Stimulated activated CD8-positive, alpha-beta memory T cell treated with anti-CD3 and anti-CD28 coated beads, Interleukin-4, amount 100 ng/mL, for 48 hours (primary cell): ENCODE results near the gene PTPRD.
"Not testable (repeated sequence)": the region's sequence is repeated elsewhere in the genome, so short reads cannot be mapped to it uniquely, and the experiment has no call there.

ENCODE experiments used
- DNase-seq: peaks from one replicate; pipeline ENCODE4 v3.0.0-alpha.2; 2020

The PTPRD gene

GRCh38 chr9:8697565-8697964 lies 1915.2 kb downstream of the PTPRD start:
- not testable (repeated sequence) for DNase-seq

DNA sequence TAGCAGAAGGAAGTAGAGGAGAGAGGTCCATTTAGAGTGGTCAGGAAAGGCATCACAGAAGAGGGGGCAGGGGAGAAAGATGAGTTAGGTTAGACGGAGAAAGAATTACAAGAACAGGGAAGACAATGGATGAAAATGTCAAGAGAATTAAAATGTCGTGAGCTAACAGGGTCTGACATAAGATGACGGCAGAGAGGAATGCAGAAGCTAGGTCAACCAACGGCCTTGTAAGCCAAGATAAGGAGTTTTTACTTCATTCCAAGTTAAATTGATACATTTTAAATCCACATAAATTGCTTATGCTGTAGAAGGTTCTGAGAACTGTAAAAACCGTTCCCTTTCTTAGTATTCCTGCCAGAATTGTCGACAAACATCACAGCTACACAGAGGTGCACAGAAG lies 1916.3 kb downstream of the PTPRD start:
- no peak for DNase-seq

DNA sequence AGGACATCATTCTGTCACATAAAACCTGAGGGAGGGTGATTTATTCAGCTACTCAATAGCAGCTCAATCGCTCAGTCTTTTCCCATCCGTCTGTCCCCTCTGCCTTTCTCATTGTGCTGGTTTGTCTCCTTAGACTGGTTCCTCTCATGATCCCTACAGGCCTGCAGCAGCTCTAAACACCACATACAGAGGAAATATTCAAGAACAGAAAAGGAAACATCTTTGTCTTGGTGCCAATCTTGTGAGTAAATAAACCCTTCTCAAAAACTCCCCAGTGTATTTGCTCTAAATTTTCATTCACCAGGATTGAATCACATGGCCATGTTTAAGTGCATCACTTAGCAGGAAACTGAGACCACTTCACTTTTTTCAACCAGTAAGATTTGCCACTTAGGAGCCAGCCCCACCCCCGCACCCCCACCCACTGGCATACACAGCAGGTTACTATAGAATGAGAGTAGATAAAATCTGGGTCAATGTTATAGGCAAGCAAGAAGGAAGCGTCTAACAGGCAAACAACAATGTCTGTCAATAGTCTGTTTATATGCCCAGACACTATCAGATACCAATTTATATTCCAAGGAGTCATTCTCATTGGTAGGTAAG lies 1917.7 kb downstream of the PTPRD start:
- no peak for DNase-seq

GRCh38 chr9:8693464-8693863 lies 1919.3 kb downstream of the PTPRD start:
- DNase-seq: no peak

DNA sequence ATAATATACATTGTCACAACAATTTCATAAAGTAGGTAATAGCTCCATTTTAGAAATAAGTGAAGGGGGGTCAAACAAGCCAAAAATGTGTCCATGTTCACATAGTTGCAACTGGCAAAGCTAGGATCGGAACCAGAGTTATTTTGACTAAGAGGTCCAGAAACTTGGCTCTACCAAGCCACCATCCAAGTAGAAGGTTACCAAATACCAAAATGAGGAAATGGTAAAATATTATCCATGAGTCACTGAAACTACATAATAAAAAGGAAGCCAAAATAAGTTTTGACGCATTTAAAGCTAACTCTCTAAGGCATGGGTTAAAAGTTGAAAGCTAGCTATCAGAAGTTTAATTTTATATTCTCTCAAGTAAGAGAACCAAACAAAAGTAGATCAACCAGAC lies 1926.3 kb downstream of the PTPRD start:
- DNase-seq: no peak

DNA sequence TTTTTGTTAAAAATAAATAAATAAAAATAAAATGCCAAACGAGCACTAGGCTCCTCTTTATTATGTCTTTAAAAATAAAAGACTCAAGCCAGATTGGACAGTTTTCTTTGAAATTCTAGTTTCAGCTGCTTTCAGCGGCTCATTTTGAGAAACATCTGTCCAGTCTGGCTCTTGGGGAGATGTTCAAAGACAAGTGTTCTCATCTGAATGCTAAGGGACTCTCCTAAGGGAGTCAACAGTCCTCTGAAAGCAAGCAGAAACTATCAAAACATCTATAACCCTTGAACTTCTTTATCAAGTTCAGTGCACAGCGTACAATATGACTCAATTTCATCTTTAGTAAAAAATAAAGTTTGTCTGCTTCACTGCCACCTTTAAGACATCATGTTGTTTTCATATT lies 1927.0 kb downstream of the PTPRD start:
- DNase-seq: no peak

- DNase-seq: no peak
Measured at GRCh38 chr9:8684978-8685708, 1927.7 kb downstream of the PTPRD start.

DNA sequence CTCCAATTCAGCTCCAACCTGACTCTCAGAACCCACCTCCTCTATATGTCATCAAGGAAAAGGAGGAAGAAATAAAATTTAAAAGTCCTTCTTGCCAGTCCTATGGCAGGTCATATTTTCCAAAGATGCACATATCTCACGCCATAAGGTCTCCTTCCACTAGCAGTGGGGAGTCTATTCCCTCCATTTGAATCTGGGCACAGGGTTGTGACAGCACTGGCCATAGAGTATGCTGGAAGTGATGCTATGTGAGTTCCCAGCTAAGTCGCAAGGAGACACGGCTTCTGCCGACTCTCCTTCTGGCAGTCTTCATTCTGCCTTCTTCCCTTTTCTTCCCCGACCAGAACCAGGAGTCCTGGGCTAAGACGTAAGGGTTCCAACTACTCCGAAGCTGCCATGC lies 1929.3 kb downstream of the PTPRD start:
- no peak for DNase-seq

- DNase-seq: no peak
Measured at GRCh38 chr9:8680658-8681057, 1932.1 kb downstream of the PTPRD start.

DNA sequence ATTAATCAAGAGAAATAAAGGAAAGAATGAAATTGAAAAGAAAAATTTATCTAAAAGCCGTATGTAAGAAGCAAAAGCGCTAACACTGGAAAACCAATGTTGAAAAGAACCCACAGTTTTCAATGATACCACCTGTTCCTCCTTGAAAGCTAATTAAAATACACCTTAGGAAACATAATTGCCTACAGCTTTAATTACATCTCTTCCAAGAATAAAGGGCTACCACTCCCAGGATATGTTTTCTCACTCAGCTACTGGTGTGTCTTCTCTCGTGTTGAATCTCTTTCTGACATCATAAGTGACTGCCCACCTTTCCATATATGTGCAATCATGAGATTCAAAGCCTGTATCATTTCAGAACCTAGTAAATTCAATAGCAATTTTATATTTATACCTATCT lies 1932.6 kb downstream of the PTPRD start:
- DNase-seq: no peak

- no peak for DNase-seq
Measured at GRCh38 chr9:8679371-8679822, 1933.4 kb downstream of the PTPRD start.

DNA sequence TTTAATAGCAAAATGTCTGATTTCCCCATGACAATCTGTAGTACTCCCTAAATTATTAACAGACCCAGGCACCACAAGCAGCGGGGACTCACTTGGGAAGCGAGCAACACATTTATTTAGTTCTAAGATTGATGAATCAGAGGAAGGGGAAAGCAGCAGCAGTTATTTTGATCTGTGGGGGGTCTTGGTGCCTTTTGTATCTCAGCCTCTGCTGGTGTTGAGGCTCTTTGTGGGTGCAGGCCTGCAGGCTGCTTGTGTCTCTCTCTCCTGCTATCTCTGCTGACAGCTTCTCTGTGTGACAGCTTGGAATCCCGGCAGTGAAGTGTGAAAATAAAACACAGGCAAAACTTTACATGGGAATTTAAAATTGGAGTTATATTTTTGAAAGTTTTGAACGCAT lies 1935.1 kb downstream of the PTPRD start:
- no peak for DNase-seq

DNA sequence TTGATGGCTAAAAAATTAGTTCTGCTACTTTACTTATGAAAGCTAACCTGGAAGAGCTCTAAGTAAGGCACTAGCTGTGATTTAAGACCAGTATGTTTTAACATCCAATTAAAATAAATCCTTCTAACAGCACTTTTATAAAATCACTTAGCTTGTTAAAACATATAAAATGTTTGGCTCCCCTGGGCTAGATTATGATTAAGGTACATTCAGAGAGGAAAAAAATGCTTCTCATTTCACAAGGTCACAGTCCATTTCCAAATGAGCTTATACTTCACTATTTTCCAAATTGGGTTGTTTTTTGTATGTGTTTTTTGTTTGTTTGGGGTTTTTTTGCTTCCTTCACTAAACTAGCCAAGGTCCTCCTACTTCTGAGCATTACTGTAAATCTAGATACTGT lies 1938.3 kb downstream of the PTPRD start:
- DNase-seq: no peak

- DNase-seq: no peak
Measured at GRCh38 chr9:8673830-8674229, 1939.0 kb downstream of the PTPRD start.

DNA sequence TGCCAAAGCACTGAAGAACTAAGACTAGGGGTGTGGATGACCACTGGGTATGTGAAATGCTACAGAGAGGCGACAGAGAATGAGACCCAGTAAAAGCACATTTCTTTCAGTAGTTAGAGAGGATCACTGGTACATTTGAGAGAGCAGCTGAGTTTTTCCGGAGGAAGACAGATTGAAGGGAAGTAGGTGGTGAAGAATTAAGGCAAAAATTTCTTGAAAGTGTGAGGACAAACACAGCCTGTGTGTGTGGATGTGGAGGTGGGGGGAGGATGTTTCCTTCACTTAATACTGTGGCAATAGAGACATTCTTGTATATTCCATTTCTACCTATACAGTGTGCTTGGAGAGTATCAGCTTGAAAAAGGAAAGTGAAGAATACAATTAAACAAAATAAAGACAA lies 1942.1 kb downstream of the PTPRD start:
- no peak for DNase-seq

DNA sequence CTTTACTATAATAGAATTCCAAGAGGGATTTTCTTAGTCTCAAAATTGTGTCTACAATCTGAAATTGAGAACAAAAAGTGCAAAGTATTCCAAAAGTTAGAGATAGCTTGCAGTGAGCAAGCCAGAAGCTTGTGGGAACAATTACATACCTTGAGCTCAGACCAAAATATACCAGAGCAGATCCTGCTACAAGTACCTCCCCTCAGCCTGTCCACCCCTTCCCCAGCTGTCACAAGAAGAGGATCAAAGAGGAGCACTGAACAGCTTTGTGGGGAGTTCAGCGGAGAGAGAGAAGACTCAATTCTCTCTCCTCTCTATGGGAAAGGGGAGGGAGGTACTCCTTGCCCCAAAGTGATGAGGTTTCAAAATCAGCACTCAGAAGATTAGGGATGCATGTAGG lies 1944.1 kb downstream of the PTPRD start:
- DNase-seq: no peak

DNA sequence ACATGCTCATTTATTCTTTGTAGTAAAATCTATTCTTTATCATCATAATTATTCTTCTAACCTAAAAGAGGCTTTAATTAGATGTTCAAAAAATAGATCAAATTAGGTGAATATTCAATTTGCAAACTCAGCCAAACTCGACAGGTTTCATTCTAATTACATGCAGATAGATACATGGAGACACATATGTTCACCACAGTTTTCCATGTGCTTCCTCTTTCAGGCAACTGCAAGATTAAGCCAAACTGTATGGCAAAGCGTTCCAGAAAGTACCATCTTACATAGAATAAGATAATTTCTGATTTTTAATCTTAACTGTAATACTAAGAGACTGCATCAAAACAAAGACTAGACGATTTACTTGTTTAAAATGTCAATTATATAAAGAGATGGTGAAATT lies 1944.6 kb downstream of the PTPRD start:
- DNase-seq: no peak

- DNase-seq: no peak
Measured at GRCh38 chr9:8666060-8666459, 1946.7 kb downstream of the PTPRD start.

GRCh38 chr9:8660383-8660782 lies 1952.4 kb downstream of the PTPRD start:
- no peak for DNase-seq

DNA sequence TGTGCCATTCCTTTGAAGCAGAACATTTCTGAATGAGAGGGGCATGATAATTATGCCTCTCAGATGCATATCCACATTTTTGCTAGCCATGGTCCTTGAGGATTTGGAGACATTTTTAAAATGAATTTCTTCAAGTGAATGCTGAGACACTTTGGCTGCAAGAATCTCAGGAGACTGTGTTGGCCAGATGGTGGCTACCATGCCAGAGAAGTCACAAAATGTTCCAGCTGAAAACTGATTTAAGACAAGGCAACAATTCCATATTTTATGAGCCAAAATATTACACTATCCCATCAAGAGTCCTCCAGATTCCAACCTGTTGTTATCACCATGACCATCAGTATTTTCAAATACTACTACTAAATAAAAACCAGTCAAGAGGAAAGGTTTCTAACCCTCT lies 1953.7 kb downstream of the PTPRD start:
- no peak for DNase-seq

DNA sequence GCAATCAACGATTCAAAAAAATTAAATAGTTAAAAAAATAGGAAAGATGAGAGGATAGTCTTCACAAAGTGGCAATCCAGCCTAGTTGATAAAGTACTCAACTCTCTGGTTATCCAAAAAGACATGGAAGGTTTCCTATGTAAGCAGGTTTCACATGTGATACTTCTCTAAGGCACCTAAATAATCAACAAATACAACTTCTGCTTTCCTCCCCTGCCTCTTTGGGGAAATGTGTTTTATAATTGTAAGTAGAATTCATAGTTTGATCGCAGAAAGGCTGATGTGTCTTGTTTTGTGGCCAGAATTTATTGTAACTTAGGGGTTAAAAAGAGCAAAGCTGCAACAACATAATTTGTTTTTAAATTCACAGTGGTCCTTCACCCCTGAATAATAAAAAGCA lies 1957.7 kb downstream of the PTPRD start:
- no peak for DNase-seq

- DNase-seq: no peak
Measured at GRCh38 chr9:8653855-8654254, 1958.9 kb downstream of the PTPRD start.

GRCh38 chr9:8653111-8653510 lies 1959.7 kb downstream of the PTPRD start:
- no peak for DNase-seq

DNA sequence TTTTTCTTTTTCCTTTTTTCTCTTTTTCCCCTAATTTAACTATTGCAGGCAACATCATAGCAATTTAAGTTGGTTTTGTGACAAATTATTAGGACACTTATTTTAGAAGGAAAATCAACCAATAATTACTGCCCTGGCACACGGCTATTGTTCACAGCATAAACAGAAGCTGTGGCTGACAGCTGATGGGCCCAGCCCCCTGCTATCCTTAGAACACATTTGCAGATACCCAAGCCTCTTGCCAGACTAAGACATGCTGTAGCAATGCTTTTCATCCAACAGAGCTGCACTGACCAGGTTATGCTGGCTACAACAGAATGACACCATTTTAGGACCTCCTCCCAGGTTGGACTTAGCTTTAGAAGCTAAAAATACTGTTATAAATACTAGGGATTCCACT lies 1960.5 kb downstream of the PTPRD start:
- no peak for DNase-seq

DNA sequence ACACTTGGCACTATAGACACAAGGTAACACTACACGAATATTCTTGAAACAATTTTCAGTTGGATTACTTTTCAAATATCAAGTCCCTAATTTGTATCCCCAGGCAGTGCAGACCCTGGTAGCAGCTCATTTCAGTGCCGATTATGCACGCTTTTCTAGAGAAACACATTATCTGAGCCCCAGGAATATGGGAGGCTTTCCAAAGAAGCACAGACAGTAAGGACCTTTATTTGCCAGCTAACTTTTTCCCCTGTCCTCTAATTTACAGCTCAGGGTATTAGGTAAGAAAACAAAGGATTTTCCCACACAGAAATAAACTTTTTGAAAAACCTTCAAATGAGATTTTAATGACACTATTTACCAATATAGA lies 1961.0 kb downstream of the PTPRD start:
- no peak for DNase-seq
